ENCODE data around the gene MYH10. TPM values are rescaled to one million over a fixed set of nuclear protein-coding genes. Genes with fewer than 3 reads are reported as not detected.

MYH10 gene
- total and polyA plus RNA-seq, 9 of the 15 experiments (the other 6 are each of a cell fraction or from before 2014, with no cell fraction given), result 16.3 to 95.3 (median 39.7) TPM

GRCh38 chr17:8490256-8491023, 140.1 kb downstream of the MYH10 start:
- Histone ChIP-seq H3K36me3 (ENCODE audit: control insufficient read depth, insufficient read depth, low read length) (peaks cover 91% of the 10 kb centered on the region), H3K79me2 (ENCODE audit: control insufficient read depth, insufficient read depth, low read length) (no peaks in the 10 kb centered on the region), H3K27ac (ENCODE audit: extremely low read depth, low read depth, low read length) (no peak overlapping the region), H3K9me1 (ENCODE audit: control insufficient read depth, insufficient read depth, low read length) (no peaks in the 10 kb centered on the region), H3K4me3 (no peak overlapping the region), H4K20me1 (replicated peaks; ENCODE audit: control insufficient read depth, insufficient read depth, low read length) (no peaks in the 10 kb centered on the region), H3K9ac (ENCODE audit: insufficient read depth in 1 of 2, low read depth in 2 of 2, low read length in 2 of 2) (no peak overlapping the region), H3K9me3 (replicated peaks; ENCODE audit: control insufficient read depth, insufficient read depth, low read depth, low read length) (0 out of 2 replicates have a peak, but pooled peaks cover 2% of the 10 kb centered on the region), H2AFZ (ENCODE audit: low read depth, low read length) (no peak overlapping the region), H3K27me3 (ENCODE audit: control insufficient read depth in 2 of 2, insufficient read depth in 2 of 2, low read length in 2 of 2) (no peaks in the 10 kb centered on the region), H3K4me1 (replicated peaks in 1 of 2; ENCODE audit: control insufficient read depth in 2 of 2, insufficient read depth in 2 of 2, low read length in 2 of 2) (no peaks in the 10 kb centered on the region; a peak in 1 of 5 replicates), H3K4me2 (ENCODE audit: insufficient read depth, low read length) (no peak overlapping the region)
- CTCF ChIA-PET (ENCODE audit: low intra/inter-chr PET ratio), result interaction anchor here (0.6 kb wide), 1 partner anchor 81 kb away, joined by 4 read pairs; no protein-coding TSS in a partner anchor
- DNase-seq (ENCODE audit: extremely low read depth in 1 of 4, low spot score in 3 of 4), result no peak
- TF ChIP-seq THRB (CRISPR knock-in tag; conservative IDR thresholded peaks at IDR 0.05) (no peak), EGR1 (conservative IDR thresholded peaks at IDR 0.05) (no peak), TFE3 (CRISPR knock-in tag; IDR thresholded peaks at IDR 0.05) (no peak), ZNF24 (IDR thresholded peaks at IDR 0.05) (no peak), ZNF830 (CRISPR knock-in tag; IDR thresholded peaks at IDR 0.05) (no peak), MBD2 (IDR thresholded peaks at IDR 0.05; ENCODE audit: borderline replicate concordance, low read depth) (no peak), LARP7 (IDR thresholded peaks at IDR 0.05) (no peak), ZEB2 (IDR thresholded peaks at IDR 0.05) (no peak), BRCA1 (IDR thresholded peaks at IDR 0.05) (no peak), BRCA1 (CRISPR knock-in tag; IDR thresholded peaks at IDR 0.05) (no peak), MAFF (IDR thresholded peaks at IDR 0.05; ENCODE audit: low read length) (no peak), NCOA6 (IDR thresholded peaks at IDR 0.05) (no peak), HNRNPL (IDR thresholded peaks at IDR 0.05; ENCODE audit: low read depth, low read length) (no peak), ZSCAN32 (CRISPR knock-in tag; IDR thresholded peaks at IDR 0.05) (no peak), ZNF175 (CRISPR knock-in tag; IDR thresholded peaks at IDR 0.05; ENCODE audit: low read depth) (no peak), PBX2 (CRISPR knock-in tag; IDR thresholded peaks at IDR 0.05; ENCODE audit: low read depth) (no peak), PBX2 (tag; conservative IDR thresholded peaks at IDR 0.05; ENCODE audit: low read depth) (no peak), MCM5 (IDR thresholded peaks at IDR 0.05; ENCODE audit: low read depth) (no peak), RUNX1 (IDR thresholded peaks at IDR 0.05; ENCODE audit: low read depth) (no peak)
- 92% methylated on average over 16 of the region's 17 CpGs for WGBS (ENCODE audit: insufficient coverage, low coverage, missing lambda C conversion rate)
- BruUV-seq (replicated peaks), result no TSS peak
- no peak for FAIRE-seq
- in situ Hi-C loops (cut with MboI) (no loop called here), intact Hi-C loops (cut with micrococcal nuclease) (no loop called here)
- POLR2A ChIA-PET, result interaction anchor here (0.6 kb wide), 1 partner anchor 64 kb away, joined by 3 read pairs; no protein-coding TSS in a partner anchor
- ATAC-seq, result no peak

All from K562 (cell line).